ENCODE results near the gene PAAF1.

Gene PAAF1

DNA sequence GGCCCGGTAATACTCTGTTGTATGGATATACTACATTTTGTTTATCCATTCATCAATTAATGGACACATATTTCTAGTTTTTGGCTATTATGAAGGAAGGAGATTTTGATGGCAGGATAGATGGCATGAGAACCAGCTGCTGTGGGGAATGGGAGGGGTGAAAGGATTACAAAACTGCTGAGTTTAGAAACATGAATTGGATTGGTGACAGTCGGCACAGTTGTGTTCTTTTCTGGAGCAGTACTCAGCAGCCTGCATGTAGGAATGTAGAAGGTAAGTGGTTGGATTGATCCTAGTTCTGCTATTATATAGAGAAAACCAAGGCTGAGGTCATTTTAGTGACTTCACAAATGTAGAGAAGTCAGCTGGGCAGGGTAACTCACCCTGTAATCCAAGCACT is 7.1 kb downstream of the PAAF1 start:
- no peak for DNase-seq (ENCODE audit: low read depth)
- TF ChIP-seq, protein P1, sequence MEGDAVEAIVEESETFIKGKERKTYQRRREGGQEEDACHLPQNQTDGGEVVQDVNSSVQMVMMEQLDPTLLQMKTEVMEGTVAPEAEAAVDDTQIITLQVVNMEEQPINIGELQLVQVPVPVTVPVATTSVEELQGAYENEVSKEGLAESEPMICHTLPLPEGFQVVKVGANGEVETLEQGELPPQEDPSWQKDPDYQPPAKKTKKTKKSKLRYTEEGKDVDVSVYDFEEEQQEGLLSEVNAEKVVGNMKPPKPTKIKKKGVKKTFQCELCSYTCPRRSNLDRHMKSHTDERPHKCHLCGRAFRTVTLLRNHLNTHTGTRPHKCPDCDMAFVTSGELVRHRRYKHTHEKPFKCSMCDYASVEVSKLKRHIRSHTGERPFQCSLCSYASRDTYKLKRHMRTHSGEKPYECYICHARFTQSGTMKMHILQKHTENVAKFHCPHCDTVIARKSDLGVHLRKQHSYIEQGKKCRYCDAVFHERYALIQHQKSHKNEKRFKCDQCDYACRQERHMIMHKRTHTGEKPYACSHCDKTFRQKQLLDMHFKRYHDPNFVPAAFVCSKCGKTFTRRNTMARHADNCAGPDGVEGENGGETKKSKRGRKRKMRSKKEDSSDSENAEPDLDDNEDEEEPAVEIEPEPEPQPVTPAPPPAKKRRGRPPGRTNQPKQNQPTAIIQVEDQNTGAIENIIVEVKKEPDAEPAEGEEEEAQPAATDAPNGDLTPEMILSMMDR (IDR thresholded peaks at IDR 0.05; ENCODE audit: insufficient read depth, low read depth, low read length, missing control alignments): no peak

DNA sequence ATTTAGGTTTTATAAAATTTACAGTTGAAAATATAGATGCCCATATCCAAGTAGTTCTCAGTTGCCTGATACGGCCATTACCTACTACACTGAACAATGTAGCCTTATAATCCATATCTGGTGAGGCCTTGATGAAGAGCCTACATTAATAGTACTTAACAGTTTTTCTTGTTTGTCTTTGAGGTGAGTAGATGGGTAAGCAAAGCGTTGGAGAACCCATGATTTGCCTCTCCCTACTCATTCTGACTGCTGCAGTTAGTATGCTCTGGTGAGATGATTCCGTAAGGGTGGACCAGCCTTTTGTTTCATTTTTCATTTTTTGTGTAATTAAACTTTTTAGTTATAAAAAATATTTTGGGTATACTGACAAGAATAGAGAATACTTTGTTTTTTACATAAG is 11.4 kb downstream of the PAAF1 start:
- TF ChIP-seq, protein P1 (IDR thresholded peaks at IDR 0.05; ENCODE audit: insufficient read depth, low read depth, low read length, missing control alignments): no peak
- no peak for DNase-seq (ENCODE audit: low read depth)
- no peak overlapping the region for H3K4me3 ChIP-seq (ENCODE audit: low read length)

More for the DNA sequence above, 7.1 kb downstream of the PAAF1 start:
- H3K4me3 ChIP-seq (ENCODE audit: low read length): no peak overlapping the region

GRCh38 chr11:73889019-73889418 is 12.2 kb downstream of the PAAF1 start:
- H3K4me3 ChIP-seq (ENCODE audit: low read length): no peak overlapping the region
- TF ChIP-seq, protein P1 (IDR thresholded peaks at IDR 0.05; ENCODE audit: insufficient read depth, low read depth, low read length, missing control alignments): no peak
- peak; percentile 89 for DNase-seq (ENCODE audit: low read depth)

DNA sequence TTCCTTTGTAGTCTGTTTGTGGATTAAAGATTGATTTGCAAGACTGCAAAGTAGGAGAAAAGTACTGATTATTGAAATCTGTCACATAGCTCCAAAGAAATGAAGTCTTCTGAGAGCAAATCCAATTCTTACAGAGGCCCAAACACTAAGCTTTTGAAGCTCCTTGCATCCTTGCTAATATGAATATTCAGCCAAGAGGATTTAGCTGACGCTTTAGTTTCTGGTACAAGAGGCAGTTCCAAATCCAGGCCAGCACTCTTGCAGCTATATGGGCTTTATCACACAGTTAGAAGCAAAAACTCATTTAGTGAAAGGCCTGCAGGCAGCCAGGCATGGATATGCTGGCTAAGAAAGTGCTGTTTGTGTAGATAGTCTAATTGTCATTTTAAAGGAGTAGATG is 12.7 kb downstream of the PAAF1 start:
- TF ChIP-seq, protein P1 (IDR thresholded peaks at IDR 0.05; ENCODE audit: insufficient read depth, low read depth, low read length, missing control alignments): no peak
- DNase-seq (ENCODE audit: low read depth): no peak

GRCh38 chr11:73893041-73893440 is 16.2 kb downstream of the PAAF1 start:
- no peak for DNase-seq (ENCODE audit: low read depth)
- TF ChIP-seq, protein P1 (IDR thresholded peaks at IDR 0.05; ENCODE audit: insufficient read depth, low read depth, low read length, missing control alignments): no peak
- H3K4me3 ChIP-seq (ENCODE audit: low read length): no peak overlapping the region

More for the DNA sequence above, 12.7 kb downstream of the PAAF1 start:
- no peak overlapping the region for H3K4me3 ChIP-seq (ENCODE audit: low read length)

DNA sequence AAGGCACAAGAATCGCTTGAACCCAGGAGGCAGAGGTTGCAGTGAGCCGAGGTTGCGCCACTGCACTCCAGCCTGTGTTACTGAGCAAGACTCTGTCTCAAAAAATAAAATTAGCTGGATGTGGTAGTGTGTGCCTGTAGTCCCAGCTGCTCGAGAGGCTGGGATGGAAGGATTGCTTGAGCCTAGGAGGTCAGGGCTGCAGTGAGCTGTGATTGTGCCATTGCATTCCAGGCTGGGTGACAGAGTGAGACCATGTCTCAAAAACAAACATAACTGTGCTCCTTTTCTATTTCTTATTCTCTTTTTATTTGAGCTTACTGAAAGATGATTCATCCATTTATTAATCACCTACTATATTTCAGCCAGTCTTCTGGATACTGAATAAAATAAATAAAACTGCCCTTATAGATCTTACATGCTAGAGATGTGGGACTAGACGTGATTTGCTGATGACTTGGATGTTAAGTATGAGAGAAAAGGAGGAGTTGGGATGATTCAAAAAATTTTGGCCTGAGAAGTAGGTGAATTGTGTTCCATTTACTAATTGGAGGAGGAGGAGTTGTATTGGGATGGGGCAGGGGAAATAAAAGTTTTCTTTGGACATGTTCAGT is 18.0 kb downstream of the PAAF1 start:
- H3K4me3 ChIP-seq (ENCODE audit: low read length): no peak overlapping the region
- DNase-seq (ENCODE audit: low read depth): peak; percentile 12
- TF ChIP-seq, protein P1 (IDR thresholded peaks at IDR 0.05; ENCODE audit: insufficient read depth, low read depth, low read length, missing control alignments): no peak

- no peak overlapping the region for H3K4me3 ChIP-seq (ENCODE audit: low read length)
- TF ChIP-seq, protein P1 (IDR thresholded peaks at IDR 0.05; ENCODE audit: insufficient read depth, low read depth, low read length, missing control alignments): no peak
- no peak for DNase-seq (ENCODE audit: low read depth)
Observed at GRCh38 chr11:73902303-73902702, 25.5 kb downstream of the PAAF1 start.
